GM21529 (cell line): Measurements from ENCODE around the gene LYSMD1.

ENCODE experiments used
- ATAC-seq: cut with Tn5 transposase; IDR thresholded peaks from one replicate; pipeline ENCODE4 v1.9.1; 2021; ENCODE audit not compliant: unreplicated experiment

The LYSMD1 gene

GRCh38 chr1:151175863-151176262, 10.2 kb upstream of the LYSMD1 start, which contains the start of gene TMOD4:
TSS of gene TMOD4 (minus strand) at chr1:151175981. CDS start at chr1:151174875, 1,106 bp downstream.
- no peak for ATAC-seq

GRCh38 chr1:151175041-151175741, 9.5 kb upstream of the LYSMD1 start:
- no peak for ATAC-seq

GRCh38 chr1:151171190-151171589, 5.5 kb upstream of the LYSMD1 start:
- ATAC-seq: no peak

DNA sequence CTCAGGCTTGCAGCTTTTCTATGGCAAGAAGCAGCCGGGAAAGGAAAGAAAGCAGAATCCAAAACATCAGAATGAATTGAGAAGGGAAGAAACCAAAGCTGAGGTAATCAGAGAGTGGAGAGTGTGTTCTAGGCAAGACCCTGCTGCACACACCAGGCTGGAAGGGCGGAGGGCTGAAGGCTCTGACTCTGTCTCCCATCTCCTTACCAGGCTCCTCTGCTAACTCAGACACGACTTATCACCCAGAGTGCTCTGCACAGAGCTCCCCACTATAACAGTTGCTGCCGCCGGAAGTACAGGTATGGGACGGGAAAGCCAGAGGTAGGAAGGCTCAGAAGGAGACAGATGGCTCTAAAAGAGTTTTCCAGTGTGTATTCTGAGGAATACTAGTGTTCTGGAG, 1.4 kb upstream of the LYSMD1 start:
- no peak for ATAC-seq

GRCh38 chr1:151166505-151166956, 829 bp upstream of the LYSMD1 start:
- ATAC-seq: no peak

GRCh38 chr1:151165281-151165737, 393 bp downstream of the LYSMD1 start:
- no peak for ATAC-seq

- peak; percentile 10 for ATAC-seq
Measured at GRCh38 chr1:151164732-151165280, 896 bp downstream of the LYSMD1 start.

- no peak for ATAC-seq
Measured at GRCh38 chr1:151159373-151159772, 6.3 kb downstream of the LYSMD1 start.

- no peak for ATAC-seq
Measured at GRCh38 chr1:151158751-151159251, 6.9 kb downstream of the LYSMD1 start.

GRCh38 chr1:151158326-151158725, 7.4 kb downstream of the LYSMD1 start:
- no peak for ATAC-seq

DNA sequence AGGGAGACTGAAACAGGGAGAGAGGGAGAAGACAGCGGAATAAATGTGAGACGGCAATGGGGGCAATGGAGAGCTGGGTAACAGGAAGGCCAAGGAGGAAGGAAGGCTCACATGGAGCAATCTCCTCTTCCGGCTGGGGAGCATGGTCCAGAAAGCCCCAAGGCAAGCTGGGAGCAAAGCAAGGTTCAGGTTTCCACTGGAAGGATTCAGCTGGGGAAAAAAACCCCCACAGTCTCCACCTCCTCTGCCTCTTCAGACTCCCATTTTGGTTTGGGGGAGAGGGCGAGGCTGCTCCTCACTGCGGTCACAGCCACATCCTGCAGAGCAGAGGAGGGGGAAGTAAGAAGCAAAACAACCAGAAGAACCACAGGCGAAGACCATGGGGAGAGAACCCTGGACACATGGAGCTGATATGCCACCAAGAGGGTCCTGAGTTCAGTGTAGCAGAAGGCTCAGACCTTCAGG, 8.6 kb downstream of the LYSMD1 start:
- ATAC-seq: no peak

DNA sequence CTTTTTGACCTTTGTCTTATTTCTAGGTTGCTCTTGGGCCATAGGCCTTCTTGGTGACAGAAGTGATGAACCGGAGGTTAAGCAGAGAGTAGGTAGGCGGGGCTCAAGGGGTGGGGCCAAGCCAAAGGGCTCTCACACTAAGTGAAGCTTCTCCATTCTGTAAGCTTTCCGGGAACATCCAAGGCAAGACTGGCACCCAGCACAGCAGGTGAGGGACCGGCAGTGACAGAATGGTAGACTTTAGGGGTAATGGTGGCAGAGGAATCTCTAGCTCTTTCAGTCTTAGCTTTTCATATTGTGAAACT, 9.2 kb downstream of the LYSMD1 start, which contains the start of gene TNFAIP8L2:
TNFAIP8L2 (plus strand) TSS at position 135 of the 305 bp plus-strand sequence. CDS start 2,049 bp downstream, outside the sequence.
- peak; percentile 68 for ATAC-seq

DNA sequence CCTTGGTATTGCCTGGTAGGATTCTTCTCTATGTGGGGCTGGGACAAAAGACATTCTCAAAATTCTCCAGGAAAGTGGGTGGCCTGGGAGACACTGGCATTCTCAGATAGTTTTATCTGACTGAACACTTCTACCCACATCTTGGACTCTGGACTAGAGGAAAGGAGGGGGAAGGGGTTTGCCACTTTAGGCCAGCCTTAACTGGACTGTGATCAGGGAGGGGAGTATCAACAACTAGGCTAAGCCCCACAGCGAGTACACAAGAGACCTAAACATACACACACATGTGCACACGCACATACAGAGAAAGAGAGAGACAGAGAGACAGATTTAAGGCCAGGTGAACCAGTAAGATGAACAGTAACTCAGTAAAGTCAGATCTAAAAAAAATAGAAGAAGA, 18.0 kb downstream of the LYSMD1 start:
- ATAC-seq: no peak

GRCh38 chr1:151147132-151147503, 18.6 kb downstream of the LYSMD1 start:
- ATAC-seq: no peak

DNA sequence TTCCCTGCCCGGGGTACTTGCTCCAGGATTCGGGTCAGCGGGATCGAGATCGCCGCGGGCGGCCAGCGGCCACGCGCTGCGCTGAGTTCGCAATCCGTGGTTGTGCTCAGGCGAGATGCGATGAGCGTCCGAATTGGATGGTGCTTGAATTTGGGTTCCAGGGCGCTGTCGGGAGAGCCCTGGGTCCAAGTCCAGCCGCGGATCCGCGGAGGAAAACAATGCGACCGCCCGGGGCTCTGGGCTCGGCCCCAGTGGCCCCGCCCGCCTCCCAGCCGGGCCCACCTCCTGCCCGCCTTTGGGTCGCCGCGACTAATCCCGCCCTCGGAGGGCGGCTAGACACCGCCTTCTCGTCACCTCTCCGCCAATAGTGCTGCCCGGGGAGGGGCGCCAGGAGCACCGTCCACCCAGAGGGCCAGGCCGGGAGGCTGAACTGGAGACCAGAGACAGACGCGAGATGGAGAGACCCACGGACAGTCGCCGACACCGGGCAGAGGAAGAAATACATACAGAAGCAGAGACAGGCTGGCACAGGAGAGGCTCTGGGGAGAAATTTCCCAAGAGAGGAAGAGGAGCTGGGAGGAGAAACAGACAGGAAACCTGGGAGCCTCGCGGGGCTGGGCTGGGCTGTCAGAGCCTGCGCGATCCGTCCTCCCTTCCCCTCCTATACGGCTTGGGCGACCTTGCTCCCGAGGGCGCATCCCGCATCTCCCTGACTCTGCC, 19.1 kb downstream of the LYSMD1 start, which contains the start of gene SEMA6C:
SEMA6C (minus strand) TSS at position 220 of the 720 bp plus-strand sequence. CDS start 4,010 bp downstream, outside the sequence.
- ATAC-seq: peak; percentile 99

DNA sequence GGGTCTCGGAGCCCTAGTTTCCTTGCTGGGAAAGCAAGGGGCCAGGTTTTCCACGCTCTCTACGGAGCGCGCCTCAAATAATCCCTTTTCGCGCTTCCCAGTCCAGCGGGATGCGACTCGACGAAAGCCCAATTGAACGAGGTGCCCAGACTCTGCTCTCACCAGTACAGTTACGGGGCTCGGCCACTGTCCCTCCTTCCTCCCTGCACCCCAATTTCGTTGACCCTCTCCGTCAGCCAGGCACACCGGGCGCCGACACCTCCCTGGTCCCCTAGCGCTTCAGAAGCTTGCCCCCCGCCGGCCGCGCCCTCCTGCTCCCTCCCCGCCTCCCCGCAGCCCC, 19.7 kb downstream of the LYSMD1 start:
- ATAC-seq: peak; percentile 6

- no peak for ATAC-seq
Measured at GRCh38 chr1:151145304-151146071, 20.2 kb downstream of the LYSMD1 start.

DNA sequence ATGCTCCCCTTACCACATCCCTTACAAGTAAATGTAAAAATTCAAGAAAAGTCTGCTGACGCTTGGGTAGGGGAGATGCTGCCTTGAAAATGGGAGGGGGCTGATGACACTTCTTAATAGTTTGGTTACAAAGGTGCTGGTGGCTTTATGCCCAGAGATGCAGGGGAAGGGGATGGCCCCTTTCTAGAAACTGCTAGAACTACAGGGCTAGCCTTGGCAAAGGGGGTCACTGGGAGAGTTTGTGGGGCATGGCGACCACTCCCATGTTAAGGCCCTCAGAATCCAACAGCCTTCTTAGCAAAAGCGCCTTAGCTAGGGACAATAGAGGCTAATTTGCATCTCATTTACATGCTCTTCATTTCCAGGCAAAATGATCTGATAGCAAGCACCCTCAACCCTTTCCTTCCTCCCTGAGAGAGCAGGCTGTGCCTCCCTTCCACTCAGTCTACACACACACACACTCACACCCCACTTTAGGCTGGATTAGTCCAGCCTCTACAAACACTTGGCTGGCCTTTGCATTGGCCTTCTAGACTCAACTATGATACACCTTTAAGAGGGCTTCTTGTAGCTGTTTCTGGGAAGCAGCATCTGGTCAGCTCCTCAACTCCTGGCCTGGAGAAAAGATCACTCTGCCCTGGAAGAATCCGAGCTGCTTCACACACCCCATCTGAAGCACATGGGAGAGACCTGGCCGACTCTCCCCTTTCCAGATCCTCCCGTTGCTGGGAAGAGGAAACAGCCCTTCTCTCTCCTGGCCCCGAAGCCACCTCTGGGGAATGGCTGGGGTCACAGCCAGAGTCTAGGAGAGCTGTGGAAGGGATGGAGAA, 21.0 kb downstream of the LYSMD1 start:
- ATAC-seq: no peak

DNA sequence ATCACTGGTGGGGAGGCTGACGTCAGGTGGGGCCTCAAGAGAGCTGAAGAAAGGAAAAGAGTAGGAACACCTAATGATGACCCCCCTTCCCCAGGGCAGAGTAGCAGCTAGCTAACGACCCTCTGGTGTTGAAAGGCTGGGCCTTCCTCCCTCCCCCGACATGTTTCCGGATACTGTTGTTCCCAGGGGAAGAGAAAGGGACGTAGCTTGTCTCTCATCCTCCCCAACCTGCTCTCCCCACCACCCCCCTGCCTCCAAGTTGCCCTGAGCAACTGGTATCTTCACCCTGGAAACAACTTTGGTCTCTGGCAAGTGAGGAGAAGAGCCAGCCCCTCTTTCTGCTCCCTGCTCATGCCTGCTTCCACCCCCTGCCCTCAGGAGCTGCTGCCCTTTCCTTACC, 21.7 kb downstream of the LYSMD1 start:
- no peak for ATAC-seq

DNA sequence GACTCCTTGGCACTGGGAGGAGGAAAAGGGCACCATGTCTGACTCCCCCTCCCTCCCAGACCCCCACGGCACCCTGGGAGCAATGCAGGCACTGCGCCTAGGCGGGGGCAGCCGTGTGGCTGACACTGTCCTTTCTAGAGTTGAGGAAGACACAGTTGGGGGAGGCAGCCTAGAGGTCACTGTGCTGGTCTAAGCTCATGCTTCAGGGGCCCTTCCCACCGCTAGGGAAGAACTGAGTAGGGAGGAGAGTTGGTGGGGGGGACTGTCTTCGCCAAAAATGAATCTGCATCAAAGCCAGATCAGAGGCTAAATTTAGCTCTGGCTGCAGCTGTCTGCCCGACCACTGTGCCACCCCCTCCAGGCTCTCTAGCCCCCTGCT, 22.7 kb downstream of the LYSMD1 start:
- no peak for ATAC-seq
